Ramos (cell line): ENCODE measurements around the gene PTPRK.

Experiments used
- in situ Hi-C: fragments of 300-500 bp; cut with MboI; formaldehyde crosslinking; loops from one replicate; pipeline ENCODE4 v1.14.3; 2022; ENCODE audit warnings: low sequenced_read_pairs; ENCODE audit not compliant: unreplicated experiment

Gene PTPRK

GRCh38 chr6:128225612-128226011 lies 294.8 kb downstream of the PTPRK start:
- in situ Hi-C loops, result no loop called here

GRCh38 chr6:128216917-128217316 lies 303.5 kb downstream of the PTPRK start:
- in situ Hi-C loops, result no loop called here

DNA sequence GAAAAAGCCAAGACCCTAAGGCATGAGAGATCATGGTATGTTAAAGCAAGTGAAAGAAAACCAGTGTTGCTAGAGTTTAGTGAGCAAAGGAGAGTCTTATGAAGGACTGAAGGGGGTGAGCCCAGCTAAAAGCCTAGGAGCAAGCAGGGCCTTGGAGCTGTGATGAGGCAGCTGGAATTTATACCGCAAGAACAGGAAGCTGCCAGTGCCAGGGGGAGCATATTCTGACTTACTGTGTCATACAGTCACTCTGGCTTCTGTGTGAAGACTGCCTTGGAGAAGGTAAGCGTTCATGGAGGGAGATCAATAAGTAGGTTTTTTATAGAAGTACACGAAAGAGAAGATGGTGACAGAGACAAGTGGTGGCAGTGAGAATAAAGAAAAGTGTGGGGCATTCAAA lies 310.6 kb downstream of the PTPRK start:
- in situ Hi-C loops, result no loop called here

GRCh38 chr6:128208851-128209580 lies 311.4 kb downstream of the PTPRK start:
- in situ Hi-C loops, result no loop called here

- in situ Hi-C loops, result no loop called here
These were observed 312.3 kb downstream of the PTPRK start for GRCh38 chr6:128208078-128208477.

DNA sequence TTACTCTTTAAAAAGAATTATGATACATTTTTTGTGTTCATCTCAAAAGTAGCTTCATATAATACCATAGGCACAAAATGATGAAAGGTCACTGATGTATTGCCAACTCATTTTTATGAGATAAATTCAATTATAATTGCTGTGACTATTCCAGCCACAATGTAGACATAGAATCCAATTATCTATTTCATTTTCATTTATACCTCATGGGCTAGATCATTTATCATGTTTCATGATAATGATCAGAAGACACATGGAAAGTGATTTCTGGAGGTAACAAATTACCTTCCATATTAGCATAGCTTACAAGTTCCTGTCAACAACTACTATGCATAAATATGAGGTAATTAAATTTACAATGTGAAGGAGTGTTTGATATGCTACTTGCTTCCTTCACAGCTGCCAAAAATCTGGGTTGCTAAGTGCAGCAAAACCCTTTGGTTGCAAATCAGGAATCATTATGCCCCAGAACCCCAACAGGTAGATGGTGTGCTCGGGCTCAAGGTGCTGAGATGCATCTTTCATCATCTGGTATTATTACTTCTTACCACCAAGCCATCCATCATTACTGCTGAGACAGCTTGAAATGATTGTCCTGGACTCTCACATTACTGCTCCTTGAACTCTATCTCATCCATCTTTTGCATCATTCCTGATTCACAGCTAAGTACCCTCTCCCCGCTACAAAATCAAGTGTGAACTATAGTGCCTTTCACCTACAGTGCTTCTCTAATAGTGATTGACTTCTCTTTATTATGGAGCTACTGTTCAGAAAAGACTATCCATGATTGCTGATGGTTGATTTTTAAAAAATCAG lies 313.6 kb downstream of the PTPRK start:
- in situ Hi-C loops, result no loop called here

DNA sequence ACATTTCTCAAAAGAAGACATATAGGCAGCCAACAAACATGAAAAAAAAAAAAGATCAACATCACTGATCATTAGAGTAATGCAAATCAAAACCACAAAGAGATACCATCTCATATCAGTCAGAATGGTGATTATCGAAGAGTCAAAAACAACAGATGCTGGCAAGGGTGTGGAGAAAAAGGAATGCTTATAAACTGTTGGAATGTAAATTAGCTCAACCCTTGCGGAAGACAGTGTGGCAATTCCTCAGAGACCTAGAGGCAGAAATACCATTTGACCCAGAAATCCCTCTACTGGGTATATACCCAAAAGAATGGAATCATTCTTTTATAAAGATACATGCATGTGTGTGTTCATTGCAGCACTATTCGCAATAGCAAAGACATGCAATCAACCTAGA lies 315.8 kb downstream of the PTPRK start:
- in situ Hi-C loops, result no loop called here

DNA sequence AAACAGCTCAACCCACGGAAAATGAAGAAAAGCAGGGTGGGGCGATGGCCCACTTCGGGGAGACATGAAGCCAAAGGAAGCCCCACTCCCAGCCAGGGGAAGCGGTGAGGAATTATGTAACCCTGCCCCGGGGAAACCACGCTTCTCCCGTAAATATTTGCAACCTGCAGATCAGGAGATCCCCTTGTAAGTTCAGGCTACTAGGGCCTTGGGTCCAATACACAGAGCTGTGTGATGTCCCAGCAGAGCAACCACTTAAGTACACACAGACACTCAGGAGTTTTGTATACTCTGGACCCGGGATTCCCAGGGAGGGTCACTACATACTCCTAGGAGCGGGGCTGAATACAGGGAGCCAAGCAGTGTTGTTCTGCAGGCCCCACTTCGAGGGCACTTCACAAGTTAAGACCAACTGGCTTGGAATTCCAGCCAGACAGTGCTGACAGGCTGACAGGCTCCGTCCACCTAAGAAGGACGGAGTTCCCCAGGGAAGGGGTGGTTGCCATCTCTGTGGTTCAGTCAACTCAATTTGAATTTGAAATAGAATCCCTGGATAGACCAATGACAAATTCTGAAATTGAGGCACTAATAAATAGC lies 318.1 kb downstream of the PTPRK start:
- in situ Hi-C loops, result no loop called here

GRCh38 chr6:128200789-128201188 lies 319.6 kb downstream of the PTPRK start:
- in situ Hi-C loops, result no loop called here

- in situ Hi-C loops, result no loop called here
These were observed 320.9 kb downstream of the PTPRK start for GRCh38 chr6:128199461-128199860.

- in situ Hi-C loops, result no loop called here
These were observed 327.4 kb downstream of the PTPRK start for GRCh38 chr6:128192972-128193371.

DNA sequence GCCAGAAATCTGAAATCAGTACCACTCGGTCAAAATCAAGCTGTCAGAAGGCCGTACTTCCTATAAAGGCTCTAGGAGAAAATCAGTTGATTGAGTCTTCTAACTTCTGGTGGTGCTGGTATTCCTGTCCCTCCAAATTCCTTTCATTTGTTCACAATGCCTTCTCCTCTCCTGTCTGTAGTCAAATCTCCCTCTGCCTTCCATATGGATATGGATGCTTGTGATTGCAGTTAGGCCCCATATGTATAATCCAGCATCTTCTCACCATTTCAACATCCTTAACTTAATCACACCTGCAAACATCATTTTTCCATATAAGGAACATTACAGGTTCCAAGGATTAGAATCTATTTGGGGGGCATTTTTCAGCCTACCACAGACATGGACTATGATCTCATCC lies 331.7 kb downstream of the PTPRK start:
- in situ Hi-C loops, result no loop called here

DNA sequence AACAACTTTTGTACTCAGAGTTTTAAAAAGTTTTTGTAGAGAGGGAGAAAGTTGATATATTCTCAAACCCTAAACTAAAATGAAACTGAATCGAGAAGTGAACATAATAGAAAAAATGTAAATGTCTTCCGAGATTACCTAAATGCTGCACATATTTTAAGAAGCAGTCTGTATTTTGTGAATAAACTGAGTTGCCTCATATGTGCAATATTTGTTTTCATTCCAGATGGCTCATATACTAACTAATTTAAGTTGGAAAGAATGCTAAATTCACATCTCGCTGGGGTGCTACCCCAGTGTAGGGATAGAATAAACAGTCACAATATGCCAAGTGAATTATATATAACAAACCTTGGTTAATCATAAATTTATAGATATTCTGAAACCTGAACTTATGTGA lies 333.7 kb downstream of the PTPRK start:
- in situ Hi-C loops, result no loop called here

DNA sequence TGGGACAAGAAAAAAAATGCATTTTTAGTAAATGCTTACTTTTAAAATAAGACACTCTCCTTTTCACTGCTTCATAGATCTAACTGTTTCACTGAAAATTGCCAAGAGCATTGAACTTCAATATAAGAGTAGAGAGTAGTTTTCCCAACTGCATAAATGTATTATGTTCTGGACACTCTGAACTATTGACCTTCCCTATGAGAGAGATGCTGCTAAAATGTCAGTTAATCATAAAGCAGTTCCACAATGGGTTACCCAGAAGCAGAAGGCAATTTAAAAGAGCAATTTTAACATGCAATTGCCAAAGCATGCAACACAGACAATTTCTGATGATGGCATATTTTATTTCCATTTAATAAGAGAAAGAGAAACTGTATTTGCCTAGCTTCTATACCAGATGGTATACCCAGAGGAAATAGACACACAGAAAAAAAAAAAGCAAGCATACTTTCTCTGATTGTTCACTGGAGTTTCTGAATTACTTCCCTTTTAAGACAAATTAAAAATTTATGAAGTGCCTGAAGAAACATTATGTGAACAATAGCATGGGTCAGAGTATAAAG lies 340.4 kb downstream of the PTPRK start:
- in situ Hi-C loops, result no loop called here

DNA sequence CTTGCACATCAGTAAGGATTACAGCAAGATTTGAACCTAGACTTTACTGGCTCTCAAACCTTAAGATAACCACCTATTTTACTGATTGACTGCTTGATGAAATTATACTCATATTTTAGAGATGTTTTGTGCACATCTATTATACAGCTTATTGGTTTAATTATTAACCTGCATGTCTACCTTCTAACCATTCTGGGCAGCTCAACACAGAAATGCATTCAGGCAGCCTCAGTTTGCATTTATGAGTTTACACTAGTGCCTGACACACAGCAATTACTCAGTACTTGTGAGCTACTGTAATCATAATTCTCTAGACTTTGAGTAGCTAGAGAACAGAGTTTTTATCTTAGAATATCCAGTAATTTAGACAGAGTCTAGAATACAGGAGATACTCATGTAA lies 345.7 kb downstream of the PTPRK start:
- in situ Hi-C loops, result no loop called here

GRCh38 chr6:128172752-128173682 lies 347.4 kb downstream of the PTPRK start:
- in situ Hi-C loops, result no loop called here

GRCh38 chr6:128172081-128172480 lies 348.3 kb downstream of the PTPRK start:
- in situ Hi-C loops, result no loop called here

DNA sequence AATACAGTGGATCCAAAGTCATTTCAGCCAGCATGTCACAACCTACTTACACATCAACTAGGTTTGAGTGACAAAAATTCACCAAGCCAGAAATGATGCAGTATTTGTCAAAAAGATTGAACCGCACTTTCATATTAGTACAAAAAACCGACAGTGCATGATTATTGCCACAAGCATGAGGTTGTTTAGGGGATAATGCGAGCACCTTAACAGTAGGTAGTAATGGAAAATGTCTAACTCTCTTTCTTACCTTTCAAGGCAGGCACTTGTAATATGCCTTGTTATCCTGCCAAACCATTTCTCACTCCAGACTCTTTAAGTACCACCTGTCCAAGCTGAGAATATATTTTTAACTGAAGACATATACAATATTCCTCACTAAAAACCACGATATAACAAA lies 349.2 kb downstream of the PTPRK start:
- in situ Hi-C loops, result no loop called here

- in situ Hi-C loops, result no loop called here
These were observed 352.2 kb downstream of the PTPRK start for GRCh38 chr6:128168244-128168643.

DNA sequence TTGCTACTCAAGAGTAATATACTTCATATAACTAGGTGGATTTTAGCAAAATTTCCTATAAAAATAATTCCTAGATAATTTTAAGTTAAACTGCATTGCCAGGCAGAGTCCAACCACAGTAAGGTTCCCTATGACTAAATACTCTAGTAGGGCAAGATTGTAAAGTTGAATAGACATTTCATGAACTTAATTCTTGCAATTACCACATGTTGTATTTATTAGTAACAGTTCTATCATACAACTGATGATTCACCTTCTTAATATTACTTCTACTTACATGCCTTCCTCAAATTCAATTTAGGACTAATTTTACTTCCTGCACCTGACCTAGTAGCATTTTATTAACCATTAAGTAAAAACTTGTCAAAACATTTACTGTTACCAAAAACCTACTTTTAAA lies 352.8 kb downstream of the PTPRK start:
- in situ Hi-C loops, result no loop called here
